WTC11 (cell line): ENCODE results near the gene FDXACB1.

Source experiments
- ZNF423 ChIP-seq: fragments of 250-450 bp; sonication (Bioruptor Pico); IDR thresholded peaks from 2 replicates; pipeline ENCODE4 v2.1.2; 2022; ENCODE audit warnings: mild to moderate bottlenecking, moderate library complexity
- TF ChIP-seq, protein P1 (sequence below): fragments of 200-600 bp; IDR thresholded peaks from 2 replicates; pipeline ENCODE4 v1.8.0; 2022; ENCODE audit warnings: antibody characterized with exemption

DNA sequence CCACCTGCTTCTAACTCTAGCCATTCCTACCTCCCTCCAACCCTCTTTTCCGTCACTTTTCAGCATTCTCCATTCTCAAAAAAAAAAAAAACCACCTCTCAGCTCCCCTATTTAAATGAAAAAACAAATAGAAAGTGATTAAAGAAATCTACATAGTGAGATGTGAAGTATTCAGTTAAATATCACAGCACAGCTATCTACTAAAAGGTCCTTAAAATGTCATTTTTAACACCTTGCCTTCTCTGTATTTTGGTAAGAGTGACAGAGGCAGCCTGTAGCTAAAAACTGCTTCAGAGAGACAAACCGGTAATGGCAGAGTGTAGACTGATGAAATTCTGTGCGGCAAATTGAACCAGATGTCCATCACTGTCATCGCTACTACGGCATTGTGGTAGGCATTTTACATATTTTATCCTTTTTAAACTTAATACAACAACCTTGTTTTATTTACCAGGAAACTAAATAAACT lies 7.2 kb downstream of the FDXACB1 start:
- TF ChIP-seq, protein P1, sequence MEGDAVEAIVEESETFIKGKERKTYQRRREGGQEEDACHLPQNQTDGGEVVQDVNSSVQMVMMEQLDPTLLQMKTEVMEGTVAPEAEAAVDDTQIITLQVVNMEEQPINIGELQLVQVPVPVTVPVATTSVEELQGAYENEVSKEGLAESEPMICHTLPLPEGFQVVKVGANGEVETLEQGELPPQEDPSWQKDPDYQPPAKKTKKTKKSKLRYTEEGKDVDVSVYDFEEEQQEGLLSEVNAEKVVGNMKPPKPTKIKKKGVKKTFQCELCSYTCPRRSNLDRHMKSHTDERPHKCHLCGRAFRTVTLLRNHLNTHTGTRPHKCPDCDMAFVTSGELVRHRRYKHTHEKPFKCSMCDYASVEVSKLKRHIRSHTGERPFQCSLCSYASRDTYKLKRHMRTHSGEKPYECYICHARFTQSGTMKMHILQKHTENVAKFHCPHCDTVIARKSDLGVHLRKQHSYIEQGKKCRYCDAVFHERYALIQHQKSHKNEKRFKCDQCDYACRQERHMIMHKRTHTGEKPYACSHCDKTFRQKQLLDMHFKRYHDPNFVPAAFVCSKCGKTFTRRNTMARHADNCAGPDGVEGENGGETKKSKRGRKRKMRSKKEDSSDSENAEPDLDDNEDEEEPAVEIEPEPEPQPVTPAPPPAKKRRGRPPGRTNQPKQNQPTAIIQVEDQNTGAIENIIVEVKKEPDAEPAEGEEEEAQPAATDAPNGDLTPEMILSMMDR = no peak
- no peak for TF ChIP-seq ZNF423 (CRISPR knock-in tag)
